IPS-18a (cell line): Measurements from ENCODE around the gene MCM5.
A peak's percentile ranks its signal among the peaks of the same experiment; 100 is the strongest.

Experiments used
- H3K27ac ChIP-seq: one replicate; pipeline ENCODE4 v1.5.1; 2013; ENCODE audit warnings: low read length
- H3K27me3 ChIP-seq: one replicate; pipeline ENCODE4 v1.6.1; 2013; ENCODE audit warnings: mild to moderate bottlenecking, low read length; ENCODE audit not compliant: control insufficient read depth, insufficient read depth
- H3K36me3 ChIP-seq: one replicate; pipeline ENCODE4 v1.6.1; 2013; ENCODE audit warnings: low read depth, low read length; ENCODE audit not compliant: control insufficient read depth
- H3K4me1 ChIP-seq: one replicate; pipeline ENCODE4 v1.6.1; 2013; ENCODE audit warnings: low read depth, low read length; ENCODE audit not compliant: control insufficient read depth
- H3K4me3 ChIP-seq: one replicate; pipeline ENCODE4 v1.5.1; 2013; ENCODE audit warnings: low read length
- H3K9ac ChIP-seq: one replicate; pipeline ENCODE4 v1.6.1; 2013; ENCODE audit warnings: mild to moderate bottlenecking, low read length, moderate library complexity
- H3K9me3 ChIP-seq: one replicate; pipeline ENCODE4 v1.6.1; 2013; ENCODE audit warnings: low read depth, low read length; ENCODE audit not compliant: control insufficient read depth

Gene MCM5

DNA sequence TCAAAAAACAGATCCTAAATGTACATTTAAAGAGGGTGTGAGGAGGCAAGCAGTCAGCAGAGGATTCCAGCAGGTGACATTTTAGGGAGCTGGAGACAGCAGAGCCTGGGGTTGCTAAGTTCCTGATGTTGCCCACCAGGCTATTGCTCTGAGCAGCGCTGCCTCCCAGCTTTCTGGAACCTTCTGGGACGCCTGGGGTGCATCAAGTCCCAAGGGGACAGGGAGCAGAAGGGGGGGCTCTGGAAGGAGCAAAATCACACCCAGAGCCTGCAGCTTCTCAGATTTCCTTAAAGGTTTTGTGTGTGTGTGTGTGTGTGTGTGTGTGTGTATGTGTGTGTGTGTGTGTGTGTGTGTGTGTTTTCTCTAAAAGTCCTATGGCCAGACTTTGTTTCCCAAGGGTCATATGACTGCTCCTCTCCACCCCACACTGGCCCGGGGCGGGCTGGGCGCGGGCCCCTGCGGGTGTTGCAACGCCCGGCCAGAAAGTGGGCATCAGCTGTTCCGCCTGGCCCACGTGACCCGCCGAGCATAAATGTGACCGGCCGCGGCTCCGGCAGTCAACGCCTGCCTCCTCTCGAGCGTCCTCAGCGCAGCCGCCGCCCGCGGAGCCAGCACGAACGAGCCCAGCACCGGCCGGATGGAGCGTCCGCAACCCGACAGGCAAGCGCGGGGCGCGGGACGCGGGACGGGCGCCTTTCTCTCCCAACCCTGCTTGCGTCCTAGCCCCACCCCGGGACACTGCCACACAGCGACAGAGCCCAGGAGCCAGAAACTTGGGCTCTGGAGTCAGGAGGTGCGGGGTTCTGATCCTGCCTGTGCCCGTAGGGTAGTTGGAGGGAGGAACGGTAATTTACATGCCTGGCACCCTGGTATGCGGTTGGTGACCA, 19.2 kb upstream of the MCM5 start, which contains the start of gene HMOX1:
HMOX1 (plus strand) TSS at position 560 of the 887 bp plus-strand sequence; CDS start at position 638, 78 bp downstream.
- Histone ChIP-seq H3K4me1 (peaks cover 40% of the 10 kb centered on the region), H3K36me3 (no peaks in the 10 kb centered on the region), H3K9me3 (no peaks in the 10 kb centered on the region), H3K27me3 (peaks cover 8% of the 10 kb centered on the region), H3K27ac (no peak within 1 kb of the TSS), H3K9ac (peak within 1 kb of the TSS; percentile 32), H3K4me3 (peak within 1 kb of the TSS; percentile 60)

DNA sequence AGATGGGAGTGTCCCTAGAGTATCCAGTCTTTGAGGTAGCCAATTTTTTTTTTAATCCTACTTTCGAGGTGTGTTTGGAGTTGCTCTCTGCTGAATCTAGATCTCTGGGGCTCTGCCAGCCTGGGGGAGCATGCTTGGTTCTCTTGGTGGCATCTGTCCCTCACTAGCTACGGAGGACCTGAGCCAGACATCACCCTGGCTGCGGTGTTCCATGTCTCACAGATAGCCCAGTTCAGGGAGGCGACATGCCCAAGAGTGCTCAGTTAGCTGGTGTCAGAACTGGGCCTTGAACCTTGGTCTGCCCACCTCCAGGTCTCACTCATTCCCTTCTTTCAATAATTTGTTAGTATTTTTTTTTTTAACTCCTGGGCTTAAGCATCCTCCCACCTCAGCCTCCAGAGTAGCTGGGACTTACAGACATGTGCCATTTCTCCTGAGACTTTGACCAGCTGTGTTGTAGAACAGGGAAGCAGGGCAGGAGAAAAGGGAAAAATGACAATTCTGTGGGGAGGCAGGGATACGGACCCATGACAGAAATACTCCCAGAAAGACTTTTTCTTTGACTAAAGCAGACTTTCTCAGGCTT, 18.4 kb upstream of the MCM5 start:
- no peaks in the 10 kb centered on the region for H3K36me3 ChIP-seq
- no peak overlapping the region for H3K27ac ChIP-seq

GRCh38 chr22:35383679-35384071, 16.3 kb upstream of the MCM5 start:
- no peak overlapping the region for H3K9ac ChIP-seq
- no peak overlapping the region for H3K27ac ChIP-seq
- H3K36me3 ChIP-seq = peaks cover 6% of the 10 kb centered on the region
- H3K27me3 ChIP-seq = peaks cover 8% of the 10 kb centered on the region
- no peak overlapping the region for H3K4me3 ChIP-seq
- peaks cover 17% of the 10 kb centered on the region for H3K4me1 ChIP-seq
- no peaks in the 10 kb centered on the region for H3K9me3 ChIP-seq

More for the DNA sequence above, 18.4 kb upstream of the MCM5 start:
- Histone ChIP-seq H3K4me1 (peaks cover 37% of the 10 kb centered on the region), H3K4me3 (peak overlapping the region; percentile 60), H3K27me3 (peaks cover 8% of the 10 kb centered on the region), H3K9me3 (no peaks in the 10 kb centered on the region), H3K9ac (peak overlapping the region; percentile 32)

- H3K27me3 ChIP-seq = peaks cover 8% of the 10 kb centered on the region
- H3K4me3 ChIP-seq = no peak overlapping the region
- peaks cover 9% of the 10 kb centered on the region for H3K4me1 ChIP-seq
- H3K9ac ChIP-seq = no peak overlapping the region
- peaks cover 6% of the 10 kb centered on the region for H3K36me3 ChIP-seq
- H3K27ac ChIP-seq = no peak overlapping the region
- no peaks in the 10 kb centered on the region for H3K9me3 ChIP-seq
These were observed 15.4 kb upstream of the MCM5 start for GRCh38 chr22:35384527-35384926.

- Histone ChIP-seq H3K4me1 (peaks cover 9% of the 10 kb centered on the region), H3K9me3 (no peaks in the 10 kb centered on the region), H3K36me3 (peaks cover 6% of the 10 kb centered on the region), H3K4me3 (no peak overlapping the region), H3K27ac (no peak overlapping the region), H3K27me3 (peaks cover 8% of the 10 kb centered on the region), H3K9ac (no peak overlapping the region)
These were observed 14.9 kb upstream of the MCM5 start for GRCh38 chr22:35384975-35385588.

- peaks cover 6% of the 10 kb centered on the region for H3K36me3 ChIP-seq
- H3K9ac ChIP-seq = no peak overlapping the region
- H3K4me3 ChIP-seq = no peak overlapping the region
These were observed 13.2 kb upstream of the MCM5 start for GRCh38 chr22:35386670-35387288.

GRCh38 chr22:35390933-35391332, 9.0 kb upstream of the MCM5 start:
- no peaks in the 10 kb centered on the region for H3K9me3 ChIP-seq
- H3K27me3 ChIP-seq = no peaks in the 10 kb centered on the region
- no peak overlapping the region for H3K27ac ChIP-seq
- no peaks in the 10 kb centered on the region for H3K4me1 ChIP-seq
- H3K4me3 ChIP-seq = no peak overlapping the region
- peaks cover 11% of the 10 kb centered on the region for H3K36me3 ChIP-seq
- no peak overlapping the region for H3K9ac ChIP-seq

More at GRCh38 chr22:35386670-35387288, 13.2 kb upstream of the MCM5 start:
- no peaks in the 10 kb centered on the region for H3K4me1 ChIP-seq
- no peaks in the 10 kb centered on the region for H3K9me3 ChIP-seq
- H3K27ac ChIP-seq = no peak overlapping the region
- H3K27me3 ChIP-seq = peaks cover 2% of the 10 kb centered on the region

GRCh38 chr22:35392357-35392756, 7.6 kb upstream of the MCM5 start:
- Histone ChIP-seq H3K27ac (no peak overlapping the region), H3K9ac (no peak overlapping the region), H3K4me1 (peaks cover 4% of the 10 kb centered on the region), H3K36me3 (peaks cover 7% of the 10 kb centered on the region), H3K9me3 (no peaks in the 10 kb centered on the region), H3K27me3 (no peaks in the 10 kb centered on the region), H3K4me3 (no peak overlapping the region)

DNA sequence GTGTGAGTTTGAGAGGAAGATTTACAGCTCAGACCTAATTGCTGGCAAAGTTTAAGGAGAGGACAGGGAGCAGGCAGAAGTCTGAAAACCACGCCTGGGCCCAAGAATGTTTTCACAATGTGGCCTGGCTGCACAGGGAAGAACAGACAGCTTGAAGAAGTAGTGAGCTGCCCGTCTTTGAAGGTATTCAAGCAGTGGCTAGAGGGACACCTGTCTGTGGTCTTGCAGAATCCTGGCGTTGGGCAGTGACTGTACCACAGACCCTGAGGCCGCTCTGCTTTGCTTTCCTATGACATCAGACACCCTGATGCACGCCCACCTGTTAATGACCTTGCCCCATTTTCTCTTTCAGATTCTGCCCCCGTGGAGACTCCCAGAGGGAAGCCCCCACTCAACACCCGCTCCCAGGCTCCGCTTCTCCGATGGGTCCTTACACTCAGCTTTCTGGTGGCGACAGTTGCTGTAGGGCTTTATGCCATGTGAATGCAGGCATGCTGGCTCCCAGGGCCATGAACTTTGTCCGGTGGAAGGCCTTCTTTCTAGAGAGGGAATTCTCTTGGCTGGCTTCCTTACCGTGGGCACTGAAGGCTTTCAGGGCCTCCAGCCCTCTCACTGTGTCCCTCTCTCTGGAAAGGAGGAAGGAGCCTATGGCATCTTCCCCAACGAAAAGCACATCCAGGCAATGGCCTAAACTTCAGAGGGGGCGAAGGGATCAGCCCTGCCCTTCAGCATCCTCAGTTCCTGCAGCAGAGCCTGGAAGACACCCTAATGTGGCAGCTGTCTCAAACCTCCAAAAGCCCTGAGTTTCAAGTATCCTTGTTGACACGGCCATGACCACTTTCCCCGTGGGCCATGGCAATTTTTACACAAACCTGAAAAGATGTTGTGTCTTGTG, 6.6 kb upstream of the MCM5 start:
- Histone ChIP-seq H3K27me3 (no peaks in the 10 kb centered on the region), H3K36me3 (peaks cover 5% of the 10 kb centered on the region), H3K27ac (no peak overlapping the region), H3K9ac (no peak overlapping the region), H3K4me3 (no peak overlapping the region), H3K9me3 (no peaks in the 10 kb centered on the region), H3K4me1 (peaks cover 4% of the 10 kb centered on the region)

GRCh38 chr22:35394011-35394312, 6.0 kb upstream of the MCM5 start:
- no peak overlapping the region for H3K27ac ChIP-seq
- H3K36me3 ChIP-seq = peaks cover 5% of the 10 kb centered on the region
- H3K4me1 ChIP-seq = peaks cover 4% of the 10 kb centered on the region
- no peaks in the 10 kb centered on the region for H3K27me3 ChIP-seq
- H3K4me3 ChIP-seq = no peak overlapping the region
- H3K9ac ChIP-seq = no peak overlapping the region
- H3K9me3 ChIP-seq = no peaks in the 10 kb centered on the region
